ENCODE results near the gene OGFOD3. TPM values are rescaled to one million over a fixed set of nuclear protein-coding genes. Genes with fewer than 3 reads are reported as not detected.
"Not testable (repeated sequence)": the region's sequence is repeated elsewhere in the genome, so short reads cannot be mapped to it uniquely, and the experiment has no call there.

The OGFOD3 gene
- total RNA-seq, 2 experiments from 2014 or later, result 27.1 to 30.5 TPM

DNA sequence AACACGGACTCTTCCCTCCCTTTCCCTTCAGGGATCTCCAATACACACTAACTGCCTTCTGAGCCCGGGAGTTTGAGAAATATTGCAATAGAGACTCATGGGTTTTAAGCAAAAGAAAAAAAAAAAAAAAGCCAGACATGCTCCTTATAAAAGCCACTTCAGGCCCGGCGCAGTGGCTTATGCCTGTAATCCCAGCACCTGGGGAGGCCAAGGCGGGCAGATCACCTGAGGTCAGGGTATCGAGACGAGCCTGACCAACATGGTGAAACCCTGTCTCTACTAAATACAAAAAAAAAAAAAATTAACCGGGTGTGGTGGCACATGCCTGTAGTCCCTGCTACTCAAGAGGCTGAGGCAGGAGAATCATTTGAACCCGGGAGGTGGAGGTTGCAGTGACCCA, 2.6 kb downstream of the OGFOD3 start:
- ATAC-seq, result no peak
- Mint-ChIP-seq H3K4me3 (no peak overlapping the region), H3K9me3 (ENCODE audit: low read depth) (no peaks in the 10 kb centered on the region)

DNA sequence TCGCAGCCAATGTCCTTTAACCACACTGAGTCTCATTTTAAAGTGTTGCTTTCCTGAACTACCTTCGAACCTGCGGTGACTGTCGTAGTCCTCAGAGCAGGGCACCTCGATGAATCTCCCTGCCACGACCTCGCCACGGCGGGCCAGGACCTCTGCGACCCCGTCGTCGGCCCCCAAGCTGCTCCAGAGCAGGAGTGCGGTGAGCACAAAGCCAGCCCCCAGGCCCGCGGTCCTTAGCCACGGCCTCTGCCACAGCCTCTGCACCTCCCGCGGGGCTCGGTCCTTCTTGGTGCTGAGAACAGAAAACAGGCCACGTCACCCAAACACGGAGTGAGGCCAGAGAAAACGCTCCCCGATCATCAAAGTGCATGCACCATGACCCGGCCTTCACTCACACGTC, 3.0 kb downstream of the OGFOD3 start:
- no peaks in the 10 kb centered on the region for H3K9me3 Mint-ChIP-seq (ENCODE audit: low read depth)
- CTCF ChIA-PET, result interaction anchor here (0.6 to 3.1 kb wide), 5 partner anchors 9 to 112 kb away, joined by 3 to 16 read pairs (median 3); no protein-coding TSS in a partner anchor
- no peak overlapping the region for H3K27ac Mint-ChIP-seq
- peaks cover 22% of the 10 kb centered on the region for H3K4me1 Mint-ChIP-seq
- H3K27me3 Mint-ChIP-seq, result no peaks in the 10 kb centered on the region
- H3K36me3 Mint-ChIP-seq, result peaks cover 7% of the 10 kb centered on the region
- DNase-seq (no peak), ATAC-seq (no peak)
- no peak overlapping the region for H3K4me3 Mint-ChIP-seq

More for the DNA sequence above, 2.6 kb downstream of the OGFOD3 start:
- DNase-seq, result no peak
- no peaks in the 10 kb centered on the region for H3K27me3 Mint-ChIP-seq
- peaks cover 9% of the 10 kb centered on the region for H3K36me3 Mint-ChIP-seq
- peaks cover 23% of the 10 kb centered on the region for H3K4me1 Mint-ChIP-seq
- no peak overlapping the region for H3K27ac Mint-ChIP-seq
- CTCF ChIA-PET, result interaction anchor here (0.9 to 3.1 kb wide), 4 partner anchors 9 to 135 kb away, joined by 3 to 16 read pairs (median 4); no protein-coding TSS in a partner anchor

DNA sequence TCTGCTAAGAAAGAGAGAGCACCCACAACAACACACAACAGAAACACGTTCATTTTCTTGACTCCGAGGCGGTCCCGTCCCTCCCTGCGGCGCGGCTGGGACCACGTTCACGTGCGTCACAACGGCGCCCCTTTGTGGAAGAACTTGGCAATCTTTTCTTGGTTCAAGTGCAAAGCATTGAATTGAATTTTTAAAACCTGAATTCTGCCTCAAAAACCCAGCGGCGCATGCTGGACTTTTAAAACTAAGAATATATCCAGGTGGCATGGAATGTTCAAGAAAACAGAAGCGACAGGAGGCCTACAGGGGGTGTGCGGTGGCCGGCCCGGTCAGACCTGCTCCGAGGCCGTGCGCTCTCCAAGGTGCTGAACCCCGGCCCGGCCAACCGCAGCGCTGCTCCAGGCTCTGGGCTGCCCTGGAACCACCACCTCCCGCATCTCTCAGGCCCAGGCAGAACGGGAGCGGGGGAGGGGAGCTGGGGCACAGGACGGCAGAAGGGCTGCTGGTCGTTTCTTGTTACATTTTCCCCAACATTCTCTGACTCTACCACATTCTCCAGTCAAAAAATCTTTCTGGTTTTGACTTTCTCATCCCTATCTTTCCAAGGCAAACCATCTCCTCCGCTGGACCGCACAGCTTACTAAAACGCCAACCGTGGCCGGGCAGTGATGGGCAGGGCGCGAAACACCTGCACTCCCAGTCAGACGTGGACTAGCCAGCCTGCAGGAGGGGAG, 3.7 kb downstream of the OGFOD3 start:
- H3K9me3 Mint-ChIP-seq (ENCODE audit: low read depth), result no peaks in the 10 kb centered on the region
- H3K4me3 Mint-ChIP-seq, result no peak overlapping the region
- CTCF ChIA-PET, result interaction anchor here (0.6 to 3.1 kb wide), 6 partner anchors 8 to 133 kb away, joined by 3 to 16 read pairs (median 3); no protein-coding TSS in a partner anchor
- peaks cover 16% of the 10 kb centered on the region for H3K4me1 Mint-ChIP-seq
- DNase-seq, result peak; percentile 86
- H3K27ac Mint-ChIP-seq, result no peak overlapping the region
- no peaks in the 10 kb centered on the region for H3K27me3 Mint-ChIP-seq
- H3K36me3 Mint-ChIP-seq, result peaks cover under 1% of the 10 kb centered on the region
- ATAC-seq, result peak; percentile 28

DNA sequence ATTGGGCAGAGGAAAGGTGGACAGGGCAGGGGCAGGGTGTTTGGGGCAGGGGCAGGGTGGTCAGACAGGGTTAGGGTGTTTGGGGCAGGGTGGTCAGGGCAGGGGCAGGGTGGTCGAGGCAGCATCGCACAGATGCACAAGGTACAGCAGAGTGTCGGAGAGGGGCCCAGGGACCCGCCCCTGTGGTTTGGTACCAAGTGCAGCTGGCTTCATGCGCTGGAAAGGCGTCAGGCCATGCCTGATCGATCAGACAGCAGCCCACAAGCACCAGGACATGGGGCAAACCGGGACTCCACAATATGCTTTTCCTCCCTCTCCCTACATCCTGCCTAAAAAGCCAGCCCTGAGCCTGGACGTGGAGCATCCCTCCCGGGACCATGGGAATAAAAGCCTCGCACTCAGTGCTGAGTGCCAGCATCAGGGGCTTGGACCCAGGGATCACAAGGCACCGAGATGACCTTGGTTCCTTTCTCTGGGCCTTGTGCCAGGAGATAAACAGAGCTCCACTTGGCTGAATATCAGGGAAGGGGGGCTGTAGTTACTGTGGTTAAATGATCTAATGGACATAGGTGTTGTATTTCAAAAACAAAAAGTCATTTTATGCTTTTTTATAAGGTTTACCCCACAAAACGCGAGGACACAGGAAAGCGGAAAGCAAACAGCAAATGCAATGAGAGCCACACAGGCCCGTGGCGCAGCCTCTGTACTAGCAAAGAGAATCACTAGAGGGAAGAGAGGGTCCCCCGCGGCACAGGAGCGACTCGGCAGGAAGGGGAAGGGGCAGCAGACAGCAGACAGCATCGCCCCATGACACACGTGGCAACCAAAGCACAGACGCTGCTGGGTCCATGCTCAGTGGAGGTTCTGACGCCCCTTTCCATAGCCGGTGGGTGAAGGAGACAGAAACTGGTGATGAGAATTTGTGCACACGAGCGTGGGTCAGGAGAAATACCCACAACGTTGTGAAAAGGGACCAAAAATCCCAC, 5.6 kb downstream of the OGFOD3 start:
- Mint-ChIP-seq H3K36me3 (no peaks in the 10 kb centered on the region), H3K27me3 (no peaks in the 10 kb centered on the region), H3K9me3 (ENCODE audit: low read depth) (no peaks in the 10 kb centered on the region), H3K4me3 (no peak overlapping the region), H3K4me1 (peaks cover 11% of the 10 kb centered on the region), H3K27ac (no peak overlapping the region)
- no peak for DNase-seq
- no peak for ATAC-seq
- CTCF ChIA-PET, result interaction anchor here (0.8 to 3.1 kb wide), 3 partner anchors 60 to 63 kb away, joined by 3 to 16 read pairs (median 4); no protein-coding TSS in a partner anchor

DNA sequence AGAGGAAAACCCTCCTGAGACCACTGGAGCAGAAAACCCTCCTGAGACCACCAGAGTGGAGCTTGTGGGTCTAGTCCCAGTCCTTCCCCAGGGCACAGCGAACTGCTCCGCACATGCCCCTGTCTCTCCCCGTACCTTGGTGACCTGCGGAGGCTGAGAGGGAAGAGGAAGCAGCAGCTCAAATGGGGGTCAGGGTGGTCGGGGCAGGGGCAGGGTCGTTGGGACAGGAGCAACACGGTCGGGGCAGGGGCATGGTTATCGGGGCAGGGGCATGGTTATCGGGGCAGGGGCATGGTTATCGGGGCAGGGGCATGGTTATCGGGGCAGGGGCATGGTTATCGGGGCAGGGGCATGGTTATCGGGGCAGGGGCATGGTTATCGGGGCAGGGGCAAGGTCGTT, 6.3 kb downstream of the OGFOD3 start:
- ATAC-seq; DNase-seq; H3K9me3 Mint-ChIP-seq (ENCODE audit: low read depth); H3K27me3 Mint-ChIP-seq; H3K36me3 Mint-ChIP-seq; H3K27ac Mint-ChIP-seq; H3K4me3 Mint-ChIP-seq: not testable (repeated sequence)
- CTCF ChIA-PET, result interaction anchor here (0.8 kb wide), 1 partner anchor 61 kb away, joined by 4 read pairs; no protein-coding TSS in a partner anchor
- peaks cover 14% of the 10 kb centered on the region for H3K4me1 Mint-ChIP-seq

DNA sequence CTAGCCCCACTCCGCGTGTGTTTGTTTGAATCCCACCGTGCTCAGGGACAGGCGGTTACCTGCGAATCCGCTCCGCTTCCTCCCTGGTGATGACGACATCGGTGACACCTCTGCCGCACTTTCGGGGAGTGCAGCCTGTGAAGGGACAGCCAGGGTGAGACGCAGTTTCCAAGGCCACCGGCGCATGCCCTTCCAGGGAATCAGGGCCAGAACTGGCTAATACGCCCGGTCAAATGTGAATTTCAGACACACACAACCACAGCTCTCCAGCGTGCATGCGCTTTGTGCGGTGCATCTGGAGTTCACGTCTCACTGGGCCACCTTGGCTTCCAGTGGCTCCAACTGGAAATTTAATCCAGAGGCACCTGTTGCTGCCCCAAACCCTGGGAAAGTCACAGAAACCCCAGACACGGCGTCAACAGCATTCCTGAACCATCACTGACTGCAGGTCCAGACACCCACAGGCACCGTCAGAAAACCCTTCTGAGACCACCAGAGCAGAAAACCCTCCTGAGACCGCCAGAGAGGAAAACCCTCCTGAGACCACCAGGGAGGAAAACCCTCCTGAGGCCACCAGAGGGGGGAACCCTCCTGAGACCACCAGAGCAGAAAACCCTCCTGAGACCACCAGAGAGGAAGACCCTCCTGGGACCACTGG, 6.9 kb downstream of the OGFOD3 start:
- H3K9me3 Mint-ChIP-seq (ENCODE audit: low read depth), result no peaks in the 10 kb centered on the region
- CTCF ChIA-PET, result interaction anchor here (0.7 kb wide), 1 partner anchor 896 kb away, joined by 4 read pairs; no protein-coding TSS in a partner anchor
- no peaks in the 10 kb centered on the region for H3K27me3 Mint-ChIP-seq
- no peak for DNase-seq
- H3K27ac Mint-ChIP-seq, result no peak overlapping the region
- no peak overlapping the region for H3K4me3 Mint-ChIP-seq
- H3K36me3 Mint-ChIP-seq, result no peaks in the 10 kb centered on the region
- H3K4me1 Mint-ChIP-seq, result peaks cover 14% of the 10 kb centered on the region
- no peak for ATAC-seq

DNA sequence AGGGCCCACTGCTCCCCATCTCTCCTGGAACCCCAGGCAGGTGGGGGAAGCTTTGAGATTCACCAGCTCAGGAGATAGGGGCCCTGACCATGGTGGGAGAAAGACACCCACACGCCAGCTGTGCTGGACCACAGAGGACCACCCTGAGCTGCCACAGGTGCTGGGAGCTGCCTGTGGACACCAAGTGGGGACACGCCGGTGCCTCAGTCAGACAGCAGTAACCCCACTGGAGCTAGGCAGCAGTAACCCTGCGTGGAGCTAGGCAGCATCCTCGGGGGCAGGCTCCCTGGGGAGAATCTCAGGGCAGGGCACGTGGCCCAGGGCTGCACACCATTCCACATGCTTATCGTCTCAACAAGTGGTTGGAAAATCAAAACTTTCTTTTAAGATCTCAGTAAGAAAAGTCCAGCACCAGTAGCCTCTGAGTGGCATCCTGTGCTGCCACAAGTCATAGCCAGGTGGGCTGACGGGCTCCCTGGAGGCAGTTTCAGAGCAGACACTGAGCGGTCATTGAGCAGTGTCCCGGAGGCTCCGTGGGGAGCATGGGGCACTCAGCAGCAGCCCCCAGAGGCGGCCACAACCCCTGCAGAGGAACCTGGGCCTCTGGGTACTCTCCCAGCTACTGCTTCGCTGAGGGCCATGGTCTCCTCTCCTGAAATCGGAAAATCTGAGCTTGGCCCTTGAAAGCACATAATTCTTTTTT, 8.2 kb downstream of the OGFOD3 start:
- H3K27ac Mint-ChIP-seq, result no peak overlapping the region
- DNase-seq, result no peak
- H3K4me1 Mint-ChIP-seq, result peaks cover 13% of the 10 kb centered on the region
- CTCF ChIA-PET, result interaction anchor here (0.7 to 1.5 kb wide), 3 partner anchors 9 to 204 kb away, joined by 3 read pairs; no protein-coding TSS in a partner anchor
- peaks cover 1% of the 10 kb centered on the region for H3K36me3 Mint-ChIP-seq
- no peaks in the 10 kb centered on the region for H3K27me3 Mint-ChIP-seq
- H3K4me3 Mint-ChIP-seq, result no peak overlapping the region
- no peak for ATAC-seq
- H3K9me3 Mint-ChIP-seq (ENCODE audit: low read depth), result no peaks in the 10 kb centered on the region

DNA sequence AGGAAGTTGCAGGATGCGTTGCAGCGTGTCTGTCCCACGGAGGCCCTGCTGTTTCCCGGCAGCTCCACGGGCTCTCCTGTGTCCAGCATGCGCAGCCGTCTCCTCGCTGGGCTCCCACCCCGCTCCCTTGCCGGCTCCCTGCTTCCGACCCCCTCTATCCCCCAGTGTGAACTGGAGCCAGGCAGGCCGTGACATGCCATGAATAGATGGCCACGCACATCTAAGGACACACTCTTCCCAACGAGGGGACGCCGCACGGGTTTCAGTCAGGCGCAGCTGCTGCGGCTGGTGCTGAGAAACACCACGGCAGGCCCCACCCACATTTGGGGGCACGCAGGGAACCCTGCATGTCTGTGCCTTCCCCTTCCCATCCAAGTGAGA, 9.5 kb downstream of the OGFOD3 start:
- H3K27ac Mint-ChIP-seq, result no peak overlapping the region
- H3K27me3 Mint-ChIP-seq, result no peaks in the 10 kb centered on the region
- H3K4me3 Mint-ChIP-seq, result no peak overlapping the region
- peaks cover 7% of the 10 kb centered on the region for H3K4me1 Mint-ChIP-seq
- H3K9me3 Mint-ChIP-seq (ENCODE audit: low read depth), result no peaks in the 10 kb centered on the region
- ATAC-seq (no peak), DNase-seq (no peak)
- peaks cover 2% of the 10 kb centered on the region for H3K36me3 Mint-ChIP-seq
- CTCF ChIA-PET, result interaction anchor here (1.1 to 1.2 kb wide), 2 partner anchors 58 to 203 kb away, joined by 3 read pairs; no protein-coding TSS in a partner anchor

DNA sequence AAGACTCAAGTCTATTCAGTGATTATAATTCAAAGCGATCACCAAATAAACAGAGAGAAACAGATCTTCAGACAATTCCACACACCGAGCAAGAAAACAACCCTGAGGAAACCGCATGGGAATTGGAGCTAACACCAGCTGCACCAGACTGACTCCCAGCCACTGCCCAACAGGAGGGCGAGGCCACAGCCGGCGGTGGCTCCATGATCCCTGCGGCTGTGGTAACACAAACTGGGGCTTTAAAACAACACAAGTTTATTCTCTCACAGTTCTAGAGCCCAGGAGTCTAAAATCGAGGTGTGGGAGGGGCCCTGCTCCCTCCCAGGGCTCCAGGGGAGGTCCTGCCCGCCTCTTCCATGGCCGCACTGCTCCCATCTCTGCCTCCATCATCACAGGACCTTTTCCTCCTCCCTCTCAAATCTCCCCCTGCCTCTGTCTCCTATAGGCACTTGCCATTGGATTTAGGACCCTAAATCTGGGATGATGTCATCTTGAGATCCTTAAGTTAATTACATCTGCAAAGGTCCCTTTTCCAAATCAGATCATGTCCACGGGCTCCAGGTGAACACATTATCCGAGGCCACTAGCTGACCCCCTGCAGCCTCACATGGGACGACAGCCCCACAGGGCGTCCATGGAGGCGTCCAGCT, 10.0 kb downstream of the OGFOD3 start:
- Mint-ChIP-seq H3K9me3 (ENCODE audit: low read depth) (no peaks in the 10 kb centered on the region), H3K36me3 (peaks cover 7% of the 10 kb centered on the region), H3K4me1 (peaks cover 11% of the 10 kb centered on the region), H3K4me3 (no peak overlapping the region), H3K27me3 (no peaks in the 10 kb centered on the region), H3K27ac (no peak overlapping the region)
- CTCF ChIA-PET, result interaction anchor here (1.1 kb wide), 1 partner anchor 57 kb away, joined by 3 read pairs; no protein-coding TSS in a partner anchor
- DNase-seq, result no peak
- ATAC-seq, result no peak

- Mint-ChIP-seq H3K4me3 (no peak overlapping the region), H3K27me3 (no peaks in the 10 kb centered on the region), H3K9me3 (ENCODE audit: low read depth) (no peaks in the 10 kb centered on the region), H3K4me1 (peaks cover 13% of the 10 kb centered on the region), H3K27ac (no peak overlapping the region), H3K36me3 (peaks cover 11% of the 10 kb centered on the region)
- CTCF ChIA-PET, result interaction anchor here (1.7 kb wide), 1 partner anchor 17 kb away, joined by 3 read pairs; no protein-coding TSS in a partner anchor
- DNase-seq (no peak), ATAC-seq (peak; percentile 23)
These were observed 11.1 kb downstream of the OGFOD3 start for GRCh38 chr17:82407255-82407654.

DNA sequence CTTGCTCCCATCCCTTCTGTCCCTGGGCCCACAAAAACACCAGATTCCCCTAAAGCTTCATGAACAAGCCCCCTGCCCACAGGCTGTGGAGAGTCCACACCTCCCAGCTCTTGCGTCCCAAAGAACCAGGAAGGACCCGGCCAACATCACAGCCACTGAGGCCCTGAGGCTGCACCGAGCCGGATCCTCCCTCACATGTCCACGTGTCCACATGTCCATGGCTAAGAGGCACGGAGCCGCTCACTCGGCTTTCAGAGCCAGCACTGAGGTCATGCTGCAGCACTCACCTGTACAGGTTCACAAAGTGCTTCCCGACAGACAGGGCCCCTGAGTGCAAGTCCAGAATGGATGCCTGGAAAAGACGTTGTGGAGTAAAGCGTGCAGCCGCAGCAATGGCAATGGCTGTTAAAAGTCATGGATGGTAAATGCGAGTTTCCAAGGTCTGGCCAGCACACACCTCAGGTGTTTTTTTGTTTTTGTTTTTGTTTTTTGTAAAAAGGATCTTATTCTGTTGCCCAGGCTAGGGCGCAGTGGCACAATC, 12.2 kb downstream of the OGFOD3 start:
- H3K27ac Mint-ChIP-seq, result no peak overlapping the region

More for the DNA sequence above, 12.2 kb downstream of the OGFOD3 start:
- CTCF ChIA-PET, result interaction anchor here (1.4 to 1.7 kb wide), 2 partner anchors 9 to 18 kb away, joined by 3 read pairs; no protein-coding TSS in a partner anchor
- DNase-seq (no peak), ATAC-seq (no peak)
- H3K36me3 Mint-ChIP-seq, result peaks cover 13% of the 10 kb centered on the region
- peaks cover 18% of the 10 kb centered on the region for H3K4me1 Mint-ChIP-seq
- no peaks in the 10 kb centered on the region for H3K9me3 Mint-ChIP-seq (ENCODE audit: low read depth)
- no peaks in the 10 kb centered on the region for H3K27me3 Mint-ChIP-seq
- no peak overlapping the region for H3K4me3 Mint-ChIP-seq

Measured in activated CD8-positive, alpha-beta memory T cell treated with anti-CD3 and anti-CD28 coated beads, Interleukin-2, amount 10 ng/mL, durations not matched to agents 7 days and 5 days (primary cell).